OCI-LY3 (cell line): ENCODE measurements around the gene UGT1A5.

Source experiments
- EZH2phosphoT487 ChIP-seq: fragments of 200-600 bp; shearing (Covaris generic); IDR thresholded peaks from 2 replicates; pipeline ENCODE4 v1.6.1; 2018; ENCODE audit warnings: antibody characterized with exemption, mixed run types, low read depth
- TF ChIP-seq, protein P1 (sequence below): fragments of 200-600, 300-600 bp; sonication (generic); IDR thresholded peaks from 2 replicates; pipeline ENCODE4 v1.5.1; 2014; ENCODE audit warnings: antibody characterized with exemption, low read length, low read depth

DNA sequence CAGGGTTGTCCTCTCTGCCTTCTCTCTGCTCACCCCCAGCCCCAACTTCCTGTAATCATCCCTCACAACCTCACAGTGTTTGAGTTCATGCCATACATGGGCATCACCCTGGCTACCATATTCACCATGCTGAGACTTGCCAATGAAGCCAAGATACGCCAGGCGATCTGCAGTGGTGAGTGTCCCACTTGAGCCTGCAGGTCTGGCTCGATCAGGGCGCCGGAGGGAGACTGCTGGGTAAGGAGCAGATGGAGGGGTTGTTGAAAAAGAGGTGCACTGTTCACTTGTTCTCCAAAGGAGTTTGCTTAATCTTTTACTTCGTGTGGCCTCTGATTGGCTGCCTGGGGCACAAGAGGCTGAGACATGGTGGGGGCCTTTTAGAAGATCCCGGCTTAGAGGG is 80.0 kb downstream of the UGT1A5 start:
- TF ChIP-seq, protein P1, sequence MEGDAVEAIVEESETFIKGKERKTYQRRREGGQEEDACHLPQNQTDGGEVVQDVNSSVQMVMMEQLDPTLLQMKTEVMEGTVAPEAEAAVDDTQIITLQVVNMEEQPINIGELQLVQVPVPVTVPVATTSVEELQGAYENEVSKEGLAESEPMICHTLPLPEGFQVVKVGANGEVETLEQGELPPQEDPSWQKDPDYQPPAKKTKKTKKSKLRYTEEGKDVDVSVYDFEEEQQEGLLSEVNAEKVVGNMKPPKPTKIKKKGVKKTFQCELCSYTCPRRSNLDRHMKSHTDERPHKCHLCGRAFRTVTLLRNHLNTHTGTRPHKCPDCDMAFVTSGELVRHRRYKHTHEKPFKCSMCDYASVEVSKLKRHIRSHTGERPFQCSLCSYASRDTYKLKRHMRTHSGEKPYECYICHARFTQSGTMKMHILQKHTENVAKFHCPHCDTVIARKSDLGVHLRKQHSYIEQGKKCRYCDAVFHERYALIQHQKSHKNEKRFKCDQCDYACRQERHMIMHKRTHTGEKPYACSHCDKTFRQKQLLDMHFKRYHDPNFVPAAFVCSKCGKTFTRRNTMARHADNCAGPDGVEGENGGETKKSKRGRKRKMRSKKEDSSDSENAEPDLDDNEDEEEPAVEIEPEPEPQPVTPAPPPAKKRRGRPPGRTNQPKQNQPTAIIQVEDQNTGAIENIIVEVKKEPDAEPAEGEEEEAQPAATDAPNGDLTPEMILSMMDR, result no peak
- TF ChIP-seq EZH2phosphoT487, result no peak
